Measurements from ENCODE around the gene LAMA2. TPM values are rescaled to one million over a fixed set of nuclear protein-coding genes. Genes with fewer than 3 reads are reported as not detected.

The LAMA2 gene
- total and polyA plus RNA-seq, 8 donors = 3.4 to 110 (median 31.6) TPM

DNA sequence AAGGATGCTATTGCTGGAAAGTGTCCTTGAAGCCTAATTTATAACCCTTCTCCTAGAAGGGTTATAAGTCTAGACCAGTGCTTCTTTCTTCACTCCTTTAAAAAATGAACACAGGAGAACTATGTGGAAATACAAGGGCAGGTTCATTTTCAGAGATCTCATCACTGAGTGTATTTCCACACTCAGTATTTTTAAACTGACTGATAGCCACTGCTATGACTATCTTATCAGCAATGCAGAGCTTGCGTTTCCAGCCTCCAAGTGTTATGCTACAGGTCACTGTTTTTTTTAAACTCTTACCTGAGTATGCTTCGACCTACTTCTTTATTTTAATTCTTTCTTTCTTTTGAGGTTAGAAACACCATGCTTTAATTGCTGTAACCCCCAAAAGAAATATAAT is 508.0 kb downstream of the LAMA2 start:
- no peak for TF ChIP-seq POLR2AphosphoS5 (IDR thresholded peaks at IDR 0.05)
- TF ChIP-seq, protein P1, sequence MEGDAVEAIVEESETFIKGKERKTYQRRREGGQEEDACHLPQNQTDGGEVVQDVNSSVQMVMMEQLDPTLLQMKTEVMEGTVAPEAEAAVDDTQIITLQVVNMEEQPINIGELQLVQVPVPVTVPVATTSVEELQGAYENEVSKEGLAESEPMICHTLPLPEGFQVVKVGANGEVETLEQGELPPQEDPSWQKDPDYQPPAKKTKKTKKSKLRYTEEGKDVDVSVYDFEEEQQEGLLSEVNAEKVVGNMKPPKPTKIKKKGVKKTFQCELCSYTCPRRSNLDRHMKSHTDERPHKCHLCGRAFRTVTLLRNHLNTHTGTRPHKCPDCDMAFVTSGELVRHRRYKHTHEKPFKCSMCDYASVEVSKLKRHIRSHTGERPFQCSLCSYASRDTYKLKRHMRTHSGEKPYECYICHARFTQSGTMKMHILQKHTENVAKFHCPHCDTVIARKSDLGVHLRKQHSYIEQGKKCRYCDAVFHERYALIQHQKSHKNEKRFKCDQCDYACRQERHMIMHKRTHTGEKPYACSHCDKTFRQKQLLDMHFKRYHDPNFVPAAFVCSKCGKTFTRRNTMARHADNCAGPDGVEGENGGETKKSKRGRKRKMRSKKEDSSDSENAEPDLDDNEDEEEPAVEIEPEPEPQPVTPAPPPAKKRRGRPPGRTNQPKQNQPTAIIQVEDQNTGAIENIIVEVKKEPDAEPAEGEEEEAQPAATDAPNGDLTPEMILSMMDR (IDR thresholded peaks at IDR 0.05) = no peak
- no peak for TF ChIP-seq EP300 (IDR thresholded peaks at IDR 0.05)
- TF ChIP-seq POLR2A (IDR thresholded peaks at IDR 0.05) = no peak
- intact Hi-C loops (cut with DNase I; ENCODE audit: low total_unique reads) = no loop called here
- Histone ChIP-seq H3K4me1 (no peaks in the 10 kb centered on the region), H3K27ac (no peak overlapping the region), H3K4me3 (no peak overlapping the region), H3K36me3 (peaks cover 6 to 55% (median 26%) of the 10 kb centered on the region in 4 donors), H3K27me3 (no peaks in the 10 kb centered on the region), H3K9me3 (no peaks in the 10 kb centered on the region)
- WGBS, 5 donors = 27 to 67% (median 40%) methylated on average over 2 of the region's 2 CpGs
- no peak for DNase-seq

DNA sequence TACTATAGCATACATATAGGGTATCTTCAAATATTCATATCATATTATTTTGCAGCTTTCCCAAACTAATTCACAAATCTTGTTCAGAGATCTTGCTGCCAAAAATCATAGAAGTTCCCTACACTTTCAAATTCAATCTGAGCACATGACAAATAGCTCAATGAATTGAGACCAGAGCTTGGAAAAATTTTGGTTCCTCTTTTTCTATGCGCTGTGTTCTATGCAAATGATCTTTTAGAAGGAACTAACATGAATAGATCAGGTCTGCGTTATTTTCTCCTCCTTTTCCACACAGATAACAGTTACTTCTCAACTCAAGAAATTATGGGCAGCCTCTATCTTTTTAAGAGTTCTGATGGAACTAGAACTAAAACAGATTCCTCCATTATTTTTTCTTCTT is 510.7 kb downstream of the LAMA2 start:
- Histone ChIP-seq H3K4me1 (no peaks in the 10 kb centered on the region), H3K9me3 (no peaks in the 10 kb centered on the region), H3K4me3 (no peak overlapping the region), H3K36me3 (peaks cover 6 to 43% (median 13%) of the 10 kb centered on the region in 4 donors), H3K27ac (no peak overlapping the region), H3K27me3 (no peaks in the 10 kb centered on the region)
- DNase-seq = no peak
- intact Hi-C loops (cut with DNase I; ENCODE audit: low total_unique reads) = no loop called here
- TF ChIP-seq POLR2AphosphoS5 (IDR thresholded peaks at IDR 0.05) = no peak
- no peak for TF ChIP-seq POLR2A (IDR thresholded peaks at IDR 0.05)
- TF ChIP-seq, protein P1 (IDR thresholded peaks at IDR 0.05) = no peak
- no peak for TF ChIP-seq EP300 (IDR thresholded peaks at IDR 0.05)
- 61 to 79% (median 73%) methylated on average over 2 of the region's 2 CpGs for WGBS, 5 donors

DNA sequence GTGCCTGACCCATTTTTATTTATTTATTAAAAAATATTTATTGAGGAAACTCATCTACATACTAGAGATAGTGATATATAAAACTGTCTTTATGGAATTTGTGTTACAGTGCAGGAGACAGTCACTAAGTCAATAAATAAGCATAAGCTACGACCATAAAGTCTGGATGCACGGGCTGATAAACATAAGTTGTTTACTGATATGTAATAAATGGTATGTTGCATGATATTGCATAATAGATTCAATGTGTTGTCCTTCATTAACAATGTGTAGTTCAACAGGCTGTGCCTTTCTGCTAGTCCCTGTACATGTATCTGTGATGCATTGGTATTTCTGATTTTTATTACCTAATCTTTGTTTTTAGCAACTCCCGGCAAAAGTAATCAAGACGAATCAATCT is 515.8 kb downstream of the LAMA2 start:
- no peak overlapping the region for H3K27ac ChIP-seq
- no peaks in the 10 kb centered on the region for H3K4me1 ChIP-seq
- DNase-seq = no peak
- peaks cover 0 to 27% (median 17%) of the 10 kb centered on the region in 4 donors for H3K36me3 ChIP-seq
- TF ChIP-seq EP300 (IDR thresholded peaks at IDR 0.05) = no peak
- TF ChIP-seq, protein P1 (IDR thresholded peaks at IDR 0.05) = no peak
- H3K4me3 ChIP-seq = no peak overlapping the region
- no peaks in the 10 kb centered on the region for H3K27me3 ChIP-seq
- H3K9me3 ChIP-seq = no peaks in the 10 kb centered on the region
- WGBS, 5 donors = 86 to 96% (median 94%) methylated on average over 4 of the region's 4 CpGs
- intact Hi-C loops (cut with DNase I; ENCODE audit: low total_unique reads) = no loop called here

DNA sequence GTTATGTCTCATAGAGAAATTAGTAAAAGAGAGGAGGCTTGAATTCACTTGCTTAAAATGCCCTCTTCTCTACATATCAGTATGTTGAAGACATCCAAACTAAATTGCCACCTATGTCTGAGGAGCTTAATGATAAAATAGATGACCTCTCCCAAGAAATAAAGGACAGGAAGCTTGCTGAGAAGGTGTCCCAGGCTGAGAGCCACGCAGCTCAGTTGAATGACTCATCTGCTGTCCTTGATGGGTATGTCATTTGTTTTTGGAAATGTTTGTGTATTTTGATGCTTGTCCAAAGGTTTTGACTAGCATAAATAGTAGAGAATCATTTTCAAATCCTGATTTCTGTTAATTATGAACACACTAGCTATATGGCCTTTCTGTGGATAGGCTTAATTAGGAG is 519.3 kb downstream of the LAMA2 start:
- Histone ChIP-seq H3K27ac (no peak overlapping the region), H3K4me3 (no peak overlapping the region), H3K27me3 (no peaks in the 10 kb centered on the region), H3K9me3 (no peaks in the 10 kb centered on the region), H3K36me3 (peaks cover 0 to 45% (median 23%) of the 10 kb centered on the region in 4 donors), H3K4me1 (no peaks in the 10 kb centered on the region)
- intact Hi-C loops (cut with DNase I; ENCODE audit: low total_unique reads) = no loop called here
- no peak for TF ChIP-seq EP300 (IDR thresholded peaks at IDR 0.05)
- TF ChIP-seq POLR2AphosphoS5 (IDR thresholded peaks at IDR 0.05) = no peak
- no peak for TF ChIP-seq POLR2A (IDR thresholded peaks at IDR 0.05)
- TF ChIP-seq, protein P1 (IDR thresholded peaks at IDR 0.05) = no peak
- 59 to 75% (median 69%) methylated on average over 1 of the region's 1 CpG for WGBS, 5 donors
- DNase-seq = no peak

All from stomach (tissue), 9 donors.